Keratinocyte (primary cell): ENCODE data around the gene LMBR1L.

ENCODE experiments used
- CTCF ChIP-seq, 3 experiments: IDR thresholded peaks in 1 of 3; conservative IDR thresholded peaks in 1 of 3; optimal IDR thresholded peaks in 1 of 3; 2 replicates in 2 of 3; 3 replicates in 1 of 3; pipeline versions ENCODE3 to v1.5.1; 2011; ENCODE audit warnings: low read length in 3 of 3, mild to moderate bottlenecking in 3 of 3, moderate library complexity in 2 of 3, control low read depth in 1 of 3, inconsistent platforms in 1 of 3; ENCODE audit not compliant: insufficient read depth in 2 of 3; ENCODE audit errors: extremely low read depth in 1 of 3
- EZH2 ChIP-seq: IDR thresholded peaks from one replicate; pipeline ENCODE4 v1.6.1; 2012; ENCODE audit warnings: inconsistent platforms, mild to moderate bottlenecking, low read length, moderate library complexity

- TF ChIP-seq CTCF (optimal IDR thresholded peaks at IDR 0.05 in 1 of 3, IDR thresholded peaks at IDR 0.05 in 1 of 3, conservative IDR thresholded peaks at IDR 0.05 in 1 of 3; ENCODE audit: extremely low read depth in 1 of 3, insufficient read depth in 2 of 3, low read length in 3 of 3) (peak; percentile 78 to 87 (median 83)), EZH2 (no peak)
These were observed 12.6 kb downstream of the LMBR1L start for GRCh38 chr12:49098035-49098451.
